DOHH2 (cell line): ENCODE measurements around the gene CERCAM.

Experiments
- H3F3A ChIP-seq: fragments of 200-600 bp; sonication (generic), shearing (Covaris generic); 2 replicates; pipeline ENCODE4 v1.6.0; 2016; ENCODE audit warnings: antibody characterized with exemption, mild to moderate bottlenecking; ENCODE audit not compliant: control insufficient read depth, insufficient read depth
- H3K27ac ChIP-seq: fragments of 200-600 bp; sonication (generic); 2 replicates; pipeline ENCODE4 v1.5.1; 2014; ENCODE audit warnings: low read depth, mild to moderate bottlenecking, low read length, moderate library complexity
- H3K27me3 ChIP-seq: fragments of 200-600 bp; sonication (generic); 2 replicates; pipeline ENCODE4 v1.6.1; 2014; ENCODE audit warnings: mild to moderate bottlenecking, low read length, mixed read lengths; ENCODE audit not compliant: control insufficient read depth
- H3K36me3 ChIP-seq: fragments of 200-600 bp; sonication (generic); 2 replicates; pipeline ENCODE4 v1.6.1; 2014; ENCODE audit warnings: mild to moderate bottlenecking, low read length, moderate library complexity, mixed read lengths; ENCODE audit not compliant: control insufficient read depth
- H3K4me1 ChIP-seq: fragments of 200-600 bp; sonication (generic); 2 replicates; pipeline ENCODE4 v1.6.1; 2014; ENCODE audit warnings: mild to moderate bottlenecking, low read length, mixed read lengths; ENCODE audit not compliant: control insufficient read depth
- H3K4me2 ChIP-seq: fragments of 200-600 bp; sonication (generic); 2 replicates; pipeline ENCODE4 v1.6.0; 2014; ENCODE audit warnings: mild to moderate bottlenecking, low read length, moderate library complexity
- H3K4me3 ChIP-seq: fragments of 200-600 bp; sonication (generic); 2 replicates; pipeline ENCODE4 v1.5.1; 2014; ENCODE audit warnings: mild to moderate bottlenecking, low read length, mixed read lengths
- H3K79me2 ChIP-seq: fragments of 200-600 bp; sonication (generic); 2 replicates; pipeline ENCODE4 v1.6.1; 2014; ENCODE audit warnings: mild to moderate bottlenecking, low read length, mixed read lengths; ENCODE audit not compliant: control insufficient read depth
- H3K9me2 ChIP-seq: fragments of 200-600 bp; sonication (generic); replicated peaks from 2 replicates; pipeline ENCODE4 v1.6.1; 2014; ENCODE audit warnings: mild to moderate bottlenecking, low read length, mixed read lengths; ENCODE audit not compliant: control insufficient read depth
- H3K9me3 ChIP-seq: fragments of 200-600 bp; sonication (generic); 2 replicates; pipeline ENCODE4 v1.6.1; 2014; ENCODE audit warnings: antibody characterized with exemption, low read length, mixed read lengths; ENCODE audit not compliant: control insufficient read depth, insufficient read depth
- H4K20me1 ChIP-seq: fragments of 200-600 bp; sonication (generic); 2 replicates; pipeline ENCODE4 v1.6.0; 2014; ENCODE audit warnings: low read depth, mild to moderate bottlenecking, antibody characterized with exemption, low read length, moderate library complexity; ENCODE audit not compliant: control insufficient read depth, insufficient read depth
- EZH2phosphoT487 ChIP-seq: fragments of 200-600 bp; sonication (generic); IDR thresholded peaks from 2 replicates; pipeline ENCODE4 v1.6.1; 2017; ENCODE audit warnings: borderline replicate concordance, mild to moderate bottlenecking, antibody characterized with exemption, low read length, moderate library complexity, mixed read lengths
- TF ChIP-seq, protein P1 (sequence below): fragments of 200-600 bp; sonication (generic); IDR thresholded peaks from one replicate; pipeline ENCODE4 v1.5.1; 2014; ENCODE audit warnings: antibody characterized with exemption, mild to moderate bottlenecking, low read depth, low read length; ENCODE audit not compliant: poor library complexity, severe bottlenecking

Gene CERCAM

DNA sequence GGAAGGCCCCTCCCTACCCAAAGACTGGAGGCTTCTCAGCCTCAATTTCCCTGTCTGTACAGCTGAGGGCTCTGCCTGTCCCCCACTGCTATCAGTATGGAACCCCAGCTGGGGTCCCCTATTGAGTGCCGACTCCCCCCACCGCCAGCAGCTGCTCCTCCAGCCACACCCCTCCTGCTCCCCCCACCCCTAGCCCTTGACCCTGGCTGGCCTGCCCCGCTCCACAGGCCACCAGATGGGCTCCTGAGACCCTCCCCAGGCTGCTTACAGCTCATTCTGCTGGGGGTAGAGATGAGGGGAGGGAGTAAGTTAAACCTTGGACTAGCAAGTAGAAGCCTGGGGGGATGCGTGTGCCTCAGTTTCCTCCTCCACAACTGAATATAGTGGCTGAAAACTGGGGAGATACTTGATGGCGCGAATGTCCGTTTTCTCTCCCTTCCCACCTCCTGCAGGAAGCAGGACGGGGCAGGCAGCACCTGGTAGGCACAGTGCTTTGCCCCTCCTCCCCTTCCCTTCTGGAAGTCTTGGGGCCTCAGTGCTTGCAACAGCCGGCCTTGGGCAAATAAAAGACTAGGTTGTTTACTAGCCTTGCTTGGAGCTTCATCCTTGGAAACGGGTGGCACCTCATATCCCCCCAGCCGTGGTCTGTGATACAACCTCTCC, 30.4 kb upstream of the CERCAM start:
- Histone ChIP-seq H4K20me1 (no peaks in the 10 kb centered on the region), H3K4me2 (no peak overlapping the region), H3K27ac (no peak overlapping the region), H3K36me3 (peaks cover 37% of the 10 kb centered on the region), H3K9me2 (no peaks in the 10 kb centered on the region), H3K9me3 (no peaks in the 10 kb centered on the region), H3F3A (no peaks in the 10 kb centered on the region), H3K4me3 (no peak overlapping the region), H3K4me1 (no peaks in the 10 kb centered on the region), H3K27me3 (no peaks in the 10 kb centered on the region), H3K79me2 (no peaks in the 10 kb centered on the region)
- TF ChIP-seq, protein P1, sequence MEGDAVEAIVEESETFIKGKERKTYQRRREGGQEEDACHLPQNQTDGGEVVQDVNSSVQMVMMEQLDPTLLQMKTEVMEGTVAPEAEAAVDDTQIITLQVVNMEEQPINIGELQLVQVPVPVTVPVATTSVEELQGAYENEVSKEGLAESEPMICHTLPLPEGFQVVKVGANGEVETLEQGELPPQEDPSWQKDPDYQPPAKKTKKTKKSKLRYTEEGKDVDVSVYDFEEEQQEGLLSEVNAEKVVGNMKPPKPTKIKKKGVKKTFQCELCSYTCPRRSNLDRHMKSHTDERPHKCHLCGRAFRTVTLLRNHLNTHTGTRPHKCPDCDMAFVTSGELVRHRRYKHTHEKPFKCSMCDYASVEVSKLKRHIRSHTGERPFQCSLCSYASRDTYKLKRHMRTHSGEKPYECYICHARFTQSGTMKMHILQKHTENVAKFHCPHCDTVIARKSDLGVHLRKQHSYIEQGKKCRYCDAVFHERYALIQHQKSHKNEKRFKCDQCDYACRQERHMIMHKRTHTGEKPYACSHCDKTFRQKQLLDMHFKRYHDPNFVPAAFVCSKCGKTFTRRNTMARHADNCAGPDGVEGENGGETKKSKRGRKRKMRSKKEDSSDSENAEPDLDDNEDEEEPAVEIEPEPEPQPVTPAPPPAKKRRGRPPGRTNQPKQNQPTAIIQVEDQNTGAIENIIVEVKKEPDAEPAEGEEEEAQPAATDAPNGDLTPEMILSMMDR: no peak
- no peak for TF ChIP-seq EZH2phosphoT487

DNA sequence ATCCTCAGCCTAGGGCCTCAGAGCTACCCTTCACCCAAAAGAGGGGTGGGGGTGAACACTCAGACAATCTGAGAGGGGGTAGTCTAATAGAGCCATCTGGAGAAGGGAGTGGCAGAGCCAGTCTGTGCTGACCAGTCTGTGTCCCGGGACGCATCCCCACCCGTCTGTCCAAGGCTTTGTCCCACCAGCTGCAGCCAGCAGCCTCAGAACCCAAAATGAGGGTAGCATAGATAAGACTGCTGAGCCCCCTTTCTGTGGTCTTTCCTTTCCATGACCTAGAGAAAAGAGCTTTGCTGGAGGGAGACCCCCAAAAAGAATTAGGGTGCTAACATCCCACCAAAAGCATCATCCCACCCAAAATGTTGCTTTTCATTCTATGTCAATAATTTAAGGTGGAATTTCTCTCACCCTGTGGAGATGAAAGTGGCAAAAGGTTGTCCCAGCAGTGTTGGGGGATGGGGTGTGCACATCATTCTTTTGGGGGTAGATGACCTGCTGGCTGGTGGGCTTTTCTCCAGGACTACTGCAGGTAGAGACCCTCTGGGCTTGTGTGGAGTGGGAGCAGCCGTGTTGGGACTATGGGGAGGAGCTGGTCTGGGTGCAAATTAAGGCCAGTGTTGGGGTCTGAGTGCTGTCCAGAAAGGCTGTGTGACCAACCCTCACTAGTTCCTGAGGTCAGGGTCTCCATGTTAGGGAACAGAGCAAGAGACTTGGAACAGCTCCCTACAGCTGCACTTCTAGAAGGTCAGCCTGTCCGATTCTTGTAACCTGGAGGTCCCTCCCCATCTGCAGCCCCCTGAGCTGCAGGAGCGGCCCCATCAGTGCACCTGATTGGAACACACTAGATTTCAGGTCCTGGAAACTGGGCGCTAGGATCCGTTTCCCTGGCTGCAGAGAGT, 29.6 kb upstream of the CERCAM start:
- H3K79me2 ChIP-seq: no peaks in the 10 kb centered on the region
- no peaks in the 10 kb centered on the region for H4K20me1 ChIP-seq
- no peak for TF ChIP-seq EZH2phosphoT487
- TF ChIP-seq, protein P1: no peak
- no peak overlapping the region for H3K4me2 ChIP-seq
- H3K4me1 ChIP-seq: no peaks in the 10 kb centered on the region
- H3K9me2 ChIP-seq: no peaks in the 10 kb centered on the region
- no peak overlapping the region for H3K27ac ChIP-seq
- H3K9me3 ChIP-seq: no peaks in the 10 kb centered on the region
- H3F3A ChIP-seq: no peaks in the 10 kb centered on the region
- peaks cover 35% of the 10 kb centered on the region for H3K36me3 ChIP-seq
- no peak overlapping the region for H3K4me3 ChIP-seq
- no peaks in the 10 kb centered on the region for H3K27me3 ChIP-seq

DNA sequence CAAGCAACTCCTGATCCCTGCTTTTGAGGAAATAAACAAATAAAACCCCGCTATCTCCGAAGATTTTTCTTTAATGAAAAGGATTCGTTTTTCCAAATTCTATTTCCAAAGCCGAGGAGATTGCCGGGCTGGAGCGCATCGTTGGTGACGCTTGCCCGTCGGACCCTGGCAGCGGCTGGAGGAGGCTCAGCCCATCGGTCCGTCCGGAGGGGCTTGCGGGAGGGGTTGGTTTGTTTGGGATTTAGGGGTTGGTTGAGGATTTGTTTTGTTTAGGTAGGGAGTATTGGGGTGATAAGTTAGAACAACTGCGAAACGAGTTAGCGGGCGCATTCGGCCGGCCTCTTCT, 28.7 kb upstream of the CERCAM start:
- Histone ChIP-seq H3K79me2 (no peaks in the 10 kb centered on the region), H3K4me1 (no peaks in the 10 kb centered on the region), H3K27me3 (peaks cover 2% of the 10 kb centered on the region; the same call in 1 of the 2 replicates), H3K9me3 (no peaks in the 10 kb centered on the region), H3K4me2 (no peak overlapping the region), H3F3A (no peaks in the 10 kb centered on the region), H3K9me2 (no peaks in the 10 kb centered on the region), H3K36me3 (peaks cover 29% of the 10 kb centered on the region), H3K27ac (no peak overlapping the region), H4K20me1 (no peaks in the 10 kb centered on the region), H3K4me3 (no peak overlapping the region)
- TF ChIP-seq EZH2phosphoT487: no peak
- TF ChIP-seq, protein P1: no peak
